ENCODE measurements around the gene ZGLP1.

GRCh38 chr19:10274589-10274988, 35.0 kb downstream of the ZGLP1 start:
- TF ChIP-seq, protein P1, sequence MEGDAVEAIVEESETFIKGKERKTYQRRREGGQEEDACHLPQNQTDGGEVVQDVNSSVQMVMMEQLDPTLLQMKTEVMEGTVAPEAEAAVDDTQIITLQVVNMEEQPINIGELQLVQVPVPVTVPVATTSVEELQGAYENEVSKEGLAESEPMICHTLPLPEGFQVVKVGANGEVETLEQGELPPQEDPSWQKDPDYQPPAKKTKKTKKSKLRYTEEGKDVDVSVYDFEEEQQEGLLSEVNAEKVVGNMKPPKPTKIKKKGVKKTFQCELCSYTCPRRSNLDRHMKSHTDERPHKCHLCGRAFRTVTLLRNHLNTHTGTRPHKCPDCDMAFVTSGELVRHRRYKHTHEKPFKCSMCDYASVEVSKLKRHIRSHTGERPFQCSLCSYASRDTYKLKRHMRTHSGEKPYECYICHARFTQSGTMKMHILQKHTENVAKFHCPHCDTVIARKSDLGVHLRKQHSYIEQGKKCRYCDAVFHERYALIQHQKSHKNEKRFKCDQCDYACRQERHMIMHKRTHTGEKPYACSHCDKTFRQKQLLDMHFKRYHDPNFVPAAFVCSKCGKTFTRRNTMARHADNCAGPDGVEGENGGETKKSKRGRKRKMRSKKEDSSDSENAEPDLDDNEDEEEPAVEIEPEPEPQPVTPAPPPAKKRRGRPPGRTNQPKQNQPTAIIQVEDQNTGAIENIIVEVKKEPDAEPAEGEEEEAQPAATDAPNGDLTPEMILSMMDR (IDR thresholded peaks at IDR 0.05): no peak
- no peak for TF ChIP-seq EP300 (IDR thresholded peaks at IDR 0.05)
- TF ChIP-seq POLR2A (IDR thresholded peaks at IDR 0.05): no peak

All from ovary (tissue), 3 donors.